Measurements from ENCODE around the gene VPS13D.

Gene VPS13D

GRCh38 chr1:12448746-12449177, 218.9 kb downstream of the VPS13D start:
- Histone ChIP-seq H3K9me3 (no peaks in the 10 kb centered on the region), H3K27ac (no peak overlapping the region), H3K4me3 (ENCODE audit: low read depth in 1 of 2, low read length in 1 of 2) (no peak overlapping the region), H3K27me3 (no peaks in the 10 kb centered on the region), H3K36me3 (peaks cover 20% of the 10 kb centered on the region), H3K4me1 (ENCODE audit: control insufficient read depth in 1 of 2, insufficient read depth in 1 of 2, low read depth in 1 of 2, low read length in 1 of 2) (no peaks in the 10 kb centered on the region)
- no peak for TF ChIP-seq CTCF (IDR thresholded peaks at IDR 0.05)

GRCh38 chr1:12450090-12450755, 220.4 kb downstream of the VPS13D start:
- Histone ChIP-seq H3K27ac (no peak overlapping the region), H3K36me3 (peaks cover 24% of the 10 kb centered on the region), H3K4me1 (ENCODE audit: control insufficient read depth in 1 of 2, insufficient read depth in 1 of 2, low read depth in 1 of 2, low read length in 1 of 2) (no peaks in the 10 kb centered on the region), H3K4me3 (ENCODE audit: low read depth in 1 of 2, low read length in 1 of 2) (no peak overlapping the region), H3K9me3 (no peaks in the 10 kb centered on the region), H3K27me3 (no peaks in the 10 kb centered on the region)
- TF ChIP-seq CTCF (IDR thresholded peaks at IDR 0.05) = no peak

- no peak overlapping the region for H3K27ac ChIP-seq
- TF ChIP-seq CTCF (IDR thresholded peaks at IDR 0.05) = no peak
- H3K4me3 ChIP-seq (ENCODE audit: low read depth in 1 of 2, low read length in 1 of 2) = no peak overlapping the region
- H3K9me3 ChIP-seq = no peaks in the 10 kb centered on the region
- H3K4me1 ChIP-seq (ENCODE audit: control insufficient read depth in 1 of 2, insufficient read depth in 1 of 2, low read depth in 1 of 2, low read length in 1 of 2) = no peaks in the 10 kb centered on the region
- H3K27me3 ChIP-seq = no peaks in the 10 kb centered on the region
- peaks cover 27% of the 10 kb centered on the region for H3K36me3 ChIP-seq
These were observed 221.1 kb downstream of the VPS13D start for GRCh38 chr1:12450756-12451559.

- H3K4me3 ChIP-seq (ENCODE audit: low read depth in 1 of 2, low read length in 1 of 2) = no peak overlapping the region
- no peaks in the 10 kb centered on the region for H3K4me1 ChIP-seq (ENCODE audit: control insufficient read depth in 1 of 2, insufficient read depth in 1 of 2, low read depth in 1 of 2, low read length in 1 of 2)
- no peak for TF ChIP-seq CTCF (IDR thresholded peaks at IDR 0.05)
- H3K36me3 ChIP-seq = peaks cover 32% of the 10 kb centered on the region
- no peaks in the 10 kb centered on the region for H3K27me3 ChIP-seq
- H3K9me3 ChIP-seq = no peaks in the 10 kb centered on the region
- no peak overlapping the region for H3K27ac ChIP-seq
These were observed 221.7 kb downstream of the VPS13D start for GRCh38 chr1:12451560-12451900.

GRCh38 chr1:12452262-12452661, 222.4 kb downstream of the VPS13D start:
- no peak overlapping the region for H3K4me3 ChIP-seq (ENCODE audit: low read depth in 1 of 2, low read length in 1 of 2)
- no peak overlapping the region for H3K27ac ChIP-seq
- no peaks in the 10 kb centered on the region for H3K4me1 ChIP-seq (ENCODE audit: control insufficient read depth in 1 of 2, insufficient read depth in 1 of 2, low read depth in 1 of 2, low read length in 1 of 2)
- no peak for TF ChIP-seq CTCF (IDR thresholded peaks at IDR 0.05)
- H3K27me3 ChIP-seq = no peaks in the 10 kb centered on the region
- no peaks in the 10 kb centered on the region for H3K9me3 ChIP-seq
- H3K36me3 ChIP-seq = peaks cover 39% of the 10 kb centered on the region
